AG08396 (cell line): ENCODE data around the gene JMJD4.

Source experiments
- DNase-seq: peaks from one replicate; pipeline ENCODE4 v3.0.0; 2012; ENCODE audit warnings: low spot score, mixed read lengths

The JMJD4 gene

DNA sequence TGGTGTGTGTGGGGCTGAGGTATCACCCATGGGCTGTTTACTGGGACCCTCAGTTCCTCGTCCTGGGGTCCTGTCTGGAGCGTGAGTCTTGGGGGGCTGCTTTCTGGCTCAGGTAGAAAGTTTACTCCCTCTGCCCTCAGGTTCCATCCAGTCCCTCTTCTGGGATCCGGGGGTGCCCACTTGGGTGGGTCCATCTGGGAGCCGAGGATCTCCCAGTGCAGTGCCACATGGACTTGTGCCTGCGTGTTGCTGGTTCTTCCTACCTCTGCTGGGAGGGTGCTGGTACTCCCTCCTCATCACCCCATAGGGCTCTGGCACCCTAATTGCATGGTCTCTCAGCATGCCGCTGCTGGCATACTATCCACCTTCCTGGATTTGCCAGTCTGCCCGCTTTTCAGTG, 14.1 kb upstream of the JMJD4 start:
- no peak for DNase-seq

DNA sequence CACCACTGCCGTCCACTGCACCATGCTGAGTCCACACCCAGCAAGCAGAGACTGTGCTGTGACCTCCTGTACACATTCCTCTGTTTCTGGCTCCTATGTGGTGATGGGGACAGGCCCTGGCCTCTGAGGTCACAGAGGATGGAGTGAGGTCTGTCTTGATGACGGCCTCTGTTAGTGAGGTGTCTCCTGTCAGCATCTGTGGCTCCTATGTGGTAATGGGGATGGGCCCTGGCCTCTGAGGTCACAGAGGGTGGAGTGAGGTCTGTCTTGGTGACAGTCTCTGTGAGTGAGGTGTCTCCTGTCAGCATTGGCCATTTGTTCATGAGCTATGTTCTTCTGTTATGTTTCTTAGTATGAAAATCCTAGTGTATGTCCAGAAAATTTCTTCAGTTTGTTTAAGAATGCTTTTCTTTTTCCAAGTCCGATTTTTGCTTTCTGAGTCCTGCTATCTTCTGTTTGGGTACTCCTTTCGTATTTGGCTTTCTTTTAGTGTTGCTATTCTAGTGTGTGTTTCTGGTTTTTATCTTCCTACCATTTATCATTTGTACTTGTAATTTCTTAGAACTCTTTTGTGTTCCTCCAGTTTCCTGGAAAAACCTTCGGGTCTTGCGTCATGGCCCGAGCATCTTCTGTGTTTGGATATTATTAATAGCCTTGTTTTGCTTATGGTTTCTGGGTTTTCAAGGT, 13.5 kb upstream of the JMJD4 start:
- DNase-seq, result peak; percentile 23

DNA sequence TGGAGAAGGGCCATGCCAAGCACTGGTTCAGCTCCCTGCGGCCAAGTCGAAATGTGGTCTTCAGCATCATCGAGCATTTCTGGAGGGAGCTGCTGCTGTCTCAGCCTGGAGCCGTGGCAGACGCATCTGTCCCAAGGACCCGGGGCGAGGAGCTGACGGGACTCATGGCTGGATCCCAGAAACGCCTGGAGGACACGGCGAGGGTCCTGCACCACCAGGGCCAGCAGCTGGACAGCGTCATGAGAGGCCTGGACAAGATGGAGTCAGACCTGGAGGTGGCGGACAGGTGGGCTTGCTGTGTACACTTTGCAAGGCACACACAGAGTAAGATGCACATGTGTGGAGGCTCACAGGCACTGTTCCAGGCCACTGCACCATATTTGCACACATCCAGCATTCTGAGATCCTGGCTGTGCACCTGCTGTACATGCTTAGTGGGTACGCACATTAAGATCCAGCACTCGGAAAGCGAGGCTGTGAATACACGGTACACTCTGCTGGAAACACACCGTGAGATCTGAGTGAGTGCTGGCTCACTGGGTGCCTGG, 12.9 kb upstream of the JMJD4 start:
- DNase-seq, result no peak

DNA sequence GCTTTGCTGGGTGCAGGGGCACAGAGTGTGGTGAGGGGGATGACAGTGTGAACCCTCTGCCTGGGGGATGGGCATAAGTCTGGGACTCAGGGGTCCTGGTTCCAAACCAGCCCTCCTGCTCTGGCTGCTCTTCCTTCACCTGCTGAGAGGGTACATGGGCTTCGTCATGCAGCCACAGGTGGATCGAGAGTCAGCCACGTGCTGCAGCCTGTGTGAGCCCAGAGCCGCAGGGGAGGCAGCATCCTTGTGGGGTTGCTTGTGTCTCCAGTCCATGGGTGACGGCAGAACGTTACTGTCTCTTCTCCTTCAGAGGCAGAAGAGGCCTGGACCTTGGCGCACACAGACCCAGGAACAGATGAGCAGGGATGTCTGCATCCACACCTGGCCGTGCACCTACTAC, 12.3 kb upstream of the JMJD4 start:
- no peak for DNase-seq

DNA sequence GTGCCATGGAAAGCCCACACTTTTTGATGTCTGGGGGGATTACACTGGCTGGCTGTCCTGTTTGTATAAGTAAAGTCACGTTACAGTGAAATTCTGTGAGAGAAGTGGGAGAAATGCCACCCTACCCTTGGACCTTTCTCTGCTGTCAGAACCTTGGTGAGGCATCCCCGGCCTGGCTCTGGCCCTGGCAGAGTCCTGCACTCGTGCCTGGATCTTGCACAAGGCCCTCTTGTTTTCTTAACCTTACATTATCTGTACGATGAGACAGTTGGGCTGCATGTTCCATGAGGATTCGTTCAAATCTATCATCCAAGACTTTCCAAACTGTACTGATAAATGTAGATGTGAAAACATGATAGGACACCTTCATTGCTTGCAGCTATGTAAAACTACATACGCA, 11.6 kb upstream of the JMJD4 start:
- DNase-seq, result no peak

DNA sequence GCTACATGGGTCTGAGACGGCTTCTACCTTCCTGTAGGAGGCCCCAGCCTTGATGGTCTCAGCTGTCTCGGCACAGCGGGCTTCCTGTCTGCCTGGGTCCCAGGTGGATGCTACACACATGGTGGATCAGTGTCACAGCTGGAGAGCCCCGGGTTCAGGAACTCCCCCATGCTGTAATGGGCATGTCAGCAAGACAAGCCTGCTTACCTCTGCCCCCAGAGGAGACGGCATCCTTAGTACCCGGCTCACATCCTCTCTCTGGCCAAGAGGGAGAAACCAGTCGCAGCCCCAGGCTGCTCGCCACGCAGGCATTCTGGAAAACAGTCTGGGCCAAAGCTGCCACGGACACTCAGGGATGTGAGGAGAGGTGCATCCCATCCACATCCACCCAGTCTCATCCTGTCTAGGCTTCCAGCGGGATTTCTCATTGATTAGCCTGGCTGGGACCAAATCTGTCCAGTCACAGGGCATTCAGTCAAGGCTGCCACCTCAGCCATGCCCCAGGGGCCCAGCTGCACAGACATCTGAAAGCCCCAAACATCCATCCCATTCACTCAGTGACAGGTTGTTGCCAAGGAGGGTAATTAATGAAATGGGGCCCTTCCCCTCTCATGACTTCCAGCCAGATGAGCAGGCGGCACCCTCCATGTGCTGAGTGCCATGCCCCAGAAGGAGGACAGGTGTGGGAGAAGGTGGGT, 10.6 kb upstream of the JMJD4 start:
- DNase-seq, result no peak

DNA sequence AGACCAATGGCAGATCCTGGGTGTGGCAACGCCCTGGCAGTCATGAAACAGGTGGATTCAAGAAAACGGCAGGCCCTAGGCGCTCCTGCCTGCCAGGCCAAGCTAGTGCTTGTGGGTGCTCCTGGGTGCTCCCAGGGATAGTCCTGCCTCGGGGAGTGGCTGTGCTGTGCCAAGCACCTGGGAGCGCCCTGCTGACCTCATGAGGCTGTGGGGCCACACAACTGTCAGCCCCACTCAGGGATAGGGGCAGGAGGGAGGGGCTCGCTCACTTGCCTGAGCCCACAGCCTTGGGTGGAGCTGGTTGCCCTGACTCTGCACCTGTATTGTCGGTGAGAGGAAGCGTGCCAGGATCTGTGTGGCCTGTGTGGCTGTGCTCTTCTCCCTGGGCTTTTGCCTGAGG, 9.6 kb upstream of the JMJD4 start:
- no peak for DNase-seq

DNA sequence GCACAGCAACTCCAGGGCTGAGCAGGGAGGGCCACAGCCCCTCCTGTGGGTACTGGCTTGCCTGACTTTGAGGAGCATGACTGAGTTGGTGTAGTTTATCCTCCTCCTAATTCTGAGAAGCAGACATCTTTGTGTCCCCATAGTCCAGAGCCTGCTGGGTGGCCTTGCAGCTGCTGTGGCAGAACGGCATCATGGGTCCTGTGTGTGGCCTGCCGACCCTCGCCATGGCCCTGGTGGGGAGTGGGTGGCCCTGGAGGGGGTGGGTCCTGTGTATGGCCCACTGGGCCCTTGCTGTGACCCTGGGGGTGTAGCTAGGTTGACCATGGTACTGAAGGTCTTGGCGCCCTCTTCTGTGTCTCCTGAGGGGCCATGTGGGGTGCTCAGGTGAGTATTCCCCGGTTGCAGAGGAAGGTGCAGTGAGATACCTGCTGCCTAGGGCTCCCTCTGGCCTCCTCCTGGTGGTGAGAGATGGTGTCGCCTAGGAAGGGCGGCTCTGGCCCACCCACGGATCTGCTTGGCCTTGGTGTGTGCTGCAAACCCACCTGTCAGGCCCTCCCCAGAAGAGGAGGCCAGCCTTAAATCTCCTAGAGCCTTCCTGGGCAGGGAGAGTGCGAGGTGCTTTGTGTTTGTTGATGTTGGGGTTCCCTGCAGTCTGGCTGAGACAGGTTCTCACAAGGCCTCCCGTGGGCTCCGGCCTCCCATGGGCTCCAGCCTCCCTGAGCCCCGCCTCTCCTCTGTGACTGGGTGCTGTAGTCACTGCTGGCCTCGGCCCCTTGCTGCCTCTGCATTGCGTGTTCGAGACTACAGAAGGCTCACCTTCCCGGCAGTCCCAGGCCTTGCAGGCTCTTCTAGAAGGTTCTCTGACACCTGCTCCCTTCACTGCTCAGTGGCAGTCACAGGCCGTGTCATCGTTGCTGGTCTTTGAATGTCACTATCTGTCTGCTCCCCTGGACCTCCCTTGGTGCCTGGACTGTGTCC, 7.9 kb upstream of the JMJD4 start:
- no peak for DNase-seq

DNA sequence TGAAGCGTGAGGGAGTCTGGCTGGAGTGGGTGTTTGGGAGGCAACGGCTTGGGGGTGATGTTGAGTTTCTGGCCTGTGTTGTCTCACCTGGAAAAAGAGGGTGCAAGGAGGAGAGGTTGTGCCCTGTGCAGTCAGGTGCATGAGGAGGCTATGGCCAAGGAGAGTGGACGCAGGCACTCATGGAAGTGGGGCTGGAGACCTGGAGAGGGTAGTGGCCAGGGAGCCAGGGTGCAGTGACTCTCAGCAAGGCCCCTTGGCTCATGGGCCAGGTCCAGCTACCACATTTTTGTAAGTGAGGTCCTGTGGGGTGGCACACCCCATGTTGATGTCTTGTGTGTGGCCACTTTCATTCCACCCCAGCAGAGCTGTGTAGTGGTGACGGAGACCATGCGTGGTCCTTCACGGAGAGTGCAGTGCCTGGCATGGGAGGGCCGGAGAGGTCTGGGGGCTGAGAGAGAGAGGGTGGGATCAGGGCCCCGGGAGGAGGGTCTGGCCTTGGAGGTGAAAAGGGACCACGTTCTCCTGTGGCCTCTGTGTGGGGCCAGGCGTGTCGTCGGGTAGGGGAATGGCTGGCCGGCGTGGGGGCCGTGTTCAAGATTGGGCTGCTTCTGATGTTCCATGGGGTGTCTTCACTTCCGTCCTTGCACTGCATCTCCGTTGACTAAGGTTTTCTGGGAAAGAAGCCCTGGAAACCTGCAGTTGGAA, 6.2 kb upstream of the JMJD4 start:
- DNase-seq, result no peak

DNA sequence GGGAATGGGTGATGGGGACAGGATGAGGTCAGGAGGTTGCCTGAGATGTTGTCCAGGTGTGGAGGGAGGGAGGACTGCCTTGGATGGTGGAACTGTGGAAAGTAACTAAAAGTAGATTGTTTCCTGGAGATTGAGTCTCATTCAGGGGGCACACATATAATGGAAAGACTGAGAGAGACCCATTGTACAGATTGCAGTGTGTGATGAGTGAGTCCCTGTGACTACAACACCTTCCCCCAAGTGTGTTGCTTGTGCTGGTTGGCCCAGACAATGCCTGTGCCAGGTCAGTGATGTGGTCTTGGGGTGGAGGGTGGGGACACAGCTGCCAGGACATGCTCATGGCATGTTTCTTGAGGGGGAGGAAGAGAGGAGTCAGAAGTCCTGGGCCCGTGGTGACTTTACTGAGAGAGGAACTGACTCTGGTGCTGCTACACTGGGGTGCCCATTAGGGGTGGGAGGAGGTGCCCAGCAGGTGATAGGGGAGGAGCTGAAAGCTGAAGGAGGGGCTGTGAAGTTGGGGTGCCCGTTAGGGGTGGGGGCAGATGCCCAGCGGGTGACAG, 5.4 kb upstream of the JMJD4 start:
- DNase-seq, result no peak

DNA sequence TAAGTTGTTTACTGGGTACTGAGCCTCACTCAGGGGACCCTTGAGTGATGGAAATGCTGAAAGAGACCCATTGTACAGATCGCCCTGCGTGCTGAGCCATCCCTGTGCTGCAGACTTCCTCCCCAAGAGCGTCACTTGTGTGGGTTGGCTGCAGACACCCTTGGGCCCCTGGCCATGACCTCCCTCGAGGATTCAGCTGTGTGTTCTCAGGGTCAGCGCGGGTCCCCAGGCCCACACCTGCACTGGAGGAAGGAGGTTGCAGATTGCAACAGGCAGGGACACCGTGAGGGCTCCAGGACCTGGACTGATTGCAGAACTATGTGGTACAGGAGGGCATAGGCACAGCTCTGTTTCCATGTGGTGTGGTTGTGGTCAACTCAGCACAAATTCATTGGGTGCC, 4.5 kb upstream of the JMJD4 start:
- DNase-seq, result no peak

DNA sequence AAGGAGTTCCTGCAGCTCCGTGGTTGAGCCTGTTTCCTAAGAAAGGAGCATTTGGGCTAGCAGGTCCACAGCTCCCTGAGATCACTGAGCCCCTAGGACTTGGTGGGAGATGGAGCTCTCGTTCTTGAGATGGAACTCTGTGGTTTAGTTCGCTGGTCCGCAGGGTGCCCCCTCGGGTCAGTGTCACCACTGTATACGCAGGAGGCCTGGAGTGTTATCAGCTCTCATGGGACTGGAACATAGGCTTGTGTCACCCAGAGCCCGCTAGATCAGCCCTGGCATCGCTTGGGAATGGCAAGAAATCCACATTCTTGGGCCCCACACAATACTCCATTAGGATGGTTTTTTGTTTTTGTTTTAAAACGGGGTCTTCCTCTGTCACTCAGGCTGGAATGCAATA, 3.7 kb upstream of the JMJD4 start:
- DNase-seq, result no peak

DNA sequence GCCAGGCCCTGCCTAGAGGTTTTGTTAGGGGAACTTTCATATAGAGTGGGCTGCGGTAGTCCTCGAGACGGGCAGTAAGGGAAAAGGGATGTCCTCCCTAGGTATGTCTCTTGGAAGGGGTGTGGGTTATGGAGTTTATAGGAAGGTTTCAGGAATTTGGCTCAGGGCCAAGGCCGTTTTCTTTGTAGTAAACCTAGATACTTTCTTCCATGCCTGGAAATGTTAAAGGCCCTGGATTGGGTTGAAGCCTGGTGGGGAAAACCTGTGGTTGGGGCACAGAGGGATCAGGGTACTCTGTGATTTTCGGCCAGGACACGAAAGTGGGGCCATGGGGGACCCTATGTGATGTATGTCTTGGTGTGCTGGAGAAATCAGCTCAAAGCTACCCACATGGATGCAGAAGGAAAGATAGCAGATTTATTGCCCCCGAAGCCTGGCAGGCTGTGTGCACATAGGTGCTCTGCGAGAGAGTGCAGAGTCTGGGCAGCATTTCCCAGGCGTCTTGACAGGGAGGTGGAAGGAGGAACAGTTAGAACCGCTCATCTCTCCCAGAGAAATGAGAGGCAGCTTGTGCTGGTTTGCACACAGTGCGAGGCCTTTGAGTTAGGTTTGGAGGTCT, 1.8 kb upstream of the JMJD4 start:
- no peak for DNase-seq

DNA sequence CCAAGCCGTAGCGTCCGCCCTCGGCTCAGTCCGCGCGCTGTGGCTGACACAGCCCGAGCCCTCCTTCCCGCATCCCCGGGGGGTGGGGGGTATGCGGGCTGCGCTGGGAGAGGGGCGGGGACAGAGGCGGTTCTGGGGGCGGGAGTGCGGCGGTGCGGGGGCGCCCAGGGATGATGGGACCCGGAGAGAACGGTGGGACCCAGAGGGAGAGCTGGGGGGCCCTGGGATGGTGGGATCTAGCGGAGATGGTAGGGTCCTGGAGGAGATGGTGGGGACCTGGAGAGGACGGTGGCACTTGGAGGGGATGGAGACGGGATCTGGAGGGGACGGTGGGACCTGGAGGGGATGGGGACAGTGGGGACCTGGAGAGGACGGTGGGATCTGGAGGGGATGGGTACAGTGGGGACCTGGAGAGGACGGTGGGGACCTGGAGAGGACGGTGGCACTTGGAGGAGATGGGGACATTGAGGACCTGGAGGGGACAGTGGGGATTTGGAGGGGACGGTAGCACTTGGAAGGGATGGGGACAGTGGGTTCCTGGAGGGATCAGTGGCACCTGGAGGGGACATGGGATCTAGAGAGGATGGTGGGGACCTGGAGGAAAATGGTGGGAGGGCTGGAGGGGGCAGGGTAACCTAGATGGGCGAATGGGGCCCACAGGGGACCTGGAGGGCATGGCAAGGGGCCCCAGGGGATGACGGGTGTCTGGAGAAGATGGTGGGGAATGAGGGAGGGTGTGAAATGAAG, 610 bp upstream of the JMJD4 start:
- no peak for DNase-seq

DNA sequence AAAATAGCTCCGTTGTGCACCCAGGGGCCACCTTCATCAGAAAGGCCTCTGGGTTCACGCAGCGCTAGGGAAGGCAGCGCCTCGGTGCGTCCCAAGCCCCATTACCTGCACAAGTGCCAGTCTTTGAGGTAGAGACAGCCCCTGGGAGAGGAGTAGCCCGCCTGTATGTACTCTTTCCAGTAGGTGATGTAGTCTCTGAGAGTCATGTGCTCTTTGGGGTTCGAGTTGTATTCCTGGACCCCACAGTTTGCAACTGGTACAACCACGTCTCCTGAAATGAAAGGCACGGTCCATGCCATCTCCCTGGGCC, 601 bp downstream of the JMJD4 start:
- DNase-seq, result no peak

DNA sequence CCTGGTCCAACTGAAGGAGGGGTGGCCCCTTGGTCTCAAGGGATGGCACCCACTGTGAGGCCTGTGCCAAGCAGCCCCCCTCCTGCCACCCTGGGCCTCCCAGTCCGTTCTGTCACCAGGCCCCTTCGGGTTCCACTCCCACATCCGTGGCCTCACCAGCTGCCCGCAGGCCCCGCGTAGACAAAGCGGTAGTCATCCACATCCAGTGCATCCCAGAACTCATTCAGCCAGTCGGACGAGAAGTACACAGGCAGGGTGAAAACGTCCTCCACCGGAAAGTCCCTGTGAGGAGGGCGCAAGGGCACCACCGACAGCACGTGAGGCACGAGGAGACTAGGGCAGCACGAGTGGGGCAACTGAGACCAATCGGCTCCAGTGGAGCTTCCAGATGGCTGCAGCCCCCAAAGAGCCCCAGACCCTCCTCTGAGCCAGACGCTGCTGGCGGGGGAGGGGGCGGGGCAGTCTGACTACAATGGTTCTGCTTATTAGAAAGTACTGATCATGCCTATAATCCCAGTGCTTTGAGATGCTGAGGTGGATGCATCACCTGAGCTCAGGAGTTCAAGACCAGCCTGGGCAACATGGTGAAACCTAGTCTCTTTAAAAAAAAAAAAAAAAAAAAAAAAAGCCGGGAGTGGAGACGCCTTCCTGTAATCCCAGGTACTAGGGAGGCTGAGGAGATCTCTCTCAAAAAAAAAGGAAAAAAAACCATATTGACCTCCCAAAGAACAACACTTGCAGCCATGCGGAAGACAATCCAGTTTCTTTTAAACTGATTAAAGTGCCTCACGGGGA, 1.2 kb downstream of the JMJD4 start:
- DNase-seq, result no peak

DNA sequence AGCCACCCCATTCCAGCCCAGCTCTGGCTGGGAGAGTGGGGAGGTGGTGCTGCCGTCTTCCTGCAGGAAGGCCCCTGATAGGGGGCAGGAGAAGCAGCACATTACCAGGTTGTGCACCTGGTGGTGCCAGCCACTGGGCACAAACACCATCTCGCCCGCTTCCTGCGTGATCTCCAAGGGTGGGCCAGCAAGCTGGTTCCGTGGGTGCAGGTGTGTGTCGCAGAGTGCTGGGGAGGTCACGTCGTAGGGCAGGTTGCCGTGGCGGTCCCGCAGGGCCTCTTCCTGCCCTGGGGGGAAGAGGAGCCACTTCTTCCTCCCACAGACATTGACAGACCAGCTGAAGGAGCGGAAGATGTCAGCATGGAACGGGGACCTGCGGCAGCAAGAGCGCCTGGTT, 1.8 kb downstream of the JMJD4 start:
- no peak for DNase-seq

DNA sequence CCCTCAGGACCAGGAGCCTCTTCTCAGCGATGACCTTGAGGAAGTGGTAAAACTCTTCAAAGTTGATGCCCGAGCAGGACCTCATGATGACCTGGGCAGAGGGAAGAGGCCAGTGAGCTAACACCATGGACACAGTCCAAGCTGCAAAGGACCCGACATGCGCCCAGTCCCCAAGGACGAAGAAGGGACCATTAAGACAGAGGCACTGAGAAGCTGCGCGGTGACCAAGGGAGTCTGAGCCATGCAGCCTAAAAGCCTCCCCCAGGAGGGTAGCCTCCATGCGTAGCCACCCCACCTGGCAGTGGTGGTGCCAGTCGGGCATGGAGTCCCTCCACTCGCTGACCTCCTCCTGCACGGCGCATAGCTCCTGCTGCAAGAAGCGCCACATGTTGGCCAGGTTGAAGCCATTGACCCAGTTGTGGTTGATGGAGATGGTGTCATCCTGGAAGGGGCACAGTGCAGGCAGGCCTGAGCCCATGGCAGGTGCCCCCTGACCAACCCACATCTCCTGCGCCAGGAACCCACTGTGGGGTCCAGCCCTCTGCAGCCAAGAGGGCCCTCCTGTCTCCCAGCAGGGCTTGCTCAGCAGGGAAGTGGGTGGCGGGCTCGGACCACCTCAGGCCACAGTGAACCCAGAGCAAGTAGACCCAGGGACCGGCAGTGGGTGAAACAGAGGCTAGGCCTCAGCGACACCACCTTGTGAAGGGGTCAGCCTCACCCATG, 2.4 kb downstream of the JMJD4 start:
- no peak for DNase-seq
